Stromal cell of bone marrow (primary cell): ENCODE data around the gene FOXC1.
A peak's percentile ranks its signal among the peaks of the same experiment; 100 is the strongest.

ENCODE experiments used
- DNase-seq: peaks from one replicate; pipeline ENCODE4 v3.0.0-alpha.2; 2012; ENCODE audit warnings: low read depth

FOXC1 gene

DNA sequence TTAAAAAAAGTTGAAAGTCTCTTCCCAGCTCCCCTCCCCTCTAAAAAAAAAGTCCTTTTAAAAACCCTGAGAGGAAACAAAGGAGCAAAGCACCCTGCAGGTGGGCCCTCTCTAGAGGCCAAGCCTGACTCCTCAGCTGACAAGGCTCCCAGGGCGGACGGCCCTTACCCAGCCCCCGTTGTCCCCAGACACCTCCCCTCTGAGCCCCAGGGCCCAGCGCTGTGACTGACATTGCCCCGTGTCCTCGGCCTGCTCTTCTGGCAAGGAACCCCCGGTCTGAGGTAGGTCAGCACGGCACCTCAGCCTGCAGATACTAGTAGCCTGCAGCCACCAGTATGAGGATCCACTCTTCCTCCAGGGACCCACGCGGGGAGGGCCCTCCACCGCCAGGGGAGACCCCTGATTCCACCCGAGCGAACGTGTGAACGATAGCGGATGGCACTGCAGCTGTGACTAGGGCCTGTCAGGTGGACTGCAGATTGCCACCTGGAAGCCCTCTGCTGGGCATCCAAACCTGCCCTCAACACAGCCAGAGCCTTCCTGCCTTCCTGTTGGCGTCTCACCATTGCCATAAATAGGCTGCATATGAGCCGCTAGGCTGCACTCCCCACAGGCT is 34.2 kb downstream of the FOXC1 start:
- no peak for DNase-seq

DNA sequence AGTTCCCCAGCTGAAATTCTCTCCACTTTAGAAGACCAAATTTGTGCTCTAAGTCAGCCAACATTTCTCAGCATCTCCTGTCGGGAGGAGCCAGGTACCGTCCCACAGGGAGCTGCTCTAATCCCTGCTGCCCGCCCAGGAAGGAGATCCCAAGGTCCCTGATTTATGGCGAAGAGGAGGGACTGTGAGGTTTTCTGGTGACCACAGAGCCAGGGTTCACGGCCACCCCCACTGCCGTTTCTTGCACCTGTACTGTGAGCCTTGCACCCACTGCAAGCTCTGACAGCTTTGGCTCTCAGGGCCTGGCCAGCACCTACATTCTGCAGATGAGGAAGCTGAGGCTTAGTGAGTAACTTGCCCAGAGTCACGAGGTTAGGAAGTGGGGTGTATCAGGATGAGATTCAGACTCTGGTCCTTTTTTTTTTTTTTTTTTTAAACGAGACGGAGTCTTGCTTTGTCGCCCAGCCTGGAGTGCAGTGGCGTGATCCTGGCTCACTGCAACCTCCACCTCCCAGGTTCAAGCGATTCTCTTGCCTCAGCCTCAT is 34.9 kb downstream of the FOXC1 start:
- DNase-seq = no peak

DNA sequence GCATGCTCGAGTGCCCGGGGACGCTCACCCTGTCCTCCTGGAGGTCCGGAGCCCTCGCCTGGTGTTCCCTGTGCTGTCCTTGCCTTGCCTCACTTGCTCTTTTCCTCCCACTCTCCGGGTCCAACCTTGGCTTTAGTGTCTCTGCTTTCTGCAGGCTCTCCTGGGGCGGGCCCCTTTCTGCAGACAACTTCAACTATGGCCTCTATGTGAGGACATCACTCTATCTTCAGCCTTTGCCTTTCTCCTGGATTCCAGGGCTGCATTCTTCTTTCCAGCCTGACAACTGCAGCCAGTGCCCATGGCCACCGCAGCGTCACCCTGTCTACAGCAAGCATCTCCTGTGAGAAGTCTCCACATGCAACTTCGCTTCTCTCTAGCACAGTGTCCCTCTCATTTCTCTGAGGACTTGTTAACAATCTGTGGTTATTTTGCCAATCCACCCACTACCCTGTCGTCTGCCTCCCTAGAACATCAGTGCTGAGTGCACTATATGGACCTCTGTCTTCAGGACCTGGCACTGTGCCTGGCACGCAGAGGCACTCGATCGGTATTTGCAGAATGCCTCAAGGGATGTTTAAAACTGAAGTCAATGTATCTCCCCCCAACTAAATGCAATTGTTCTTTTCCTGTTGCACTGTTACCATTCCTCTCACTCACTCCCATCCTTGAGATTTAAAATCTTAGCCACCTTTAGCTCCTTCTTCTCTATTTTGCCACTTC is 35.9 kb downstream of the FOXC1 start:
- no peak for DNase-seq

DNA sequence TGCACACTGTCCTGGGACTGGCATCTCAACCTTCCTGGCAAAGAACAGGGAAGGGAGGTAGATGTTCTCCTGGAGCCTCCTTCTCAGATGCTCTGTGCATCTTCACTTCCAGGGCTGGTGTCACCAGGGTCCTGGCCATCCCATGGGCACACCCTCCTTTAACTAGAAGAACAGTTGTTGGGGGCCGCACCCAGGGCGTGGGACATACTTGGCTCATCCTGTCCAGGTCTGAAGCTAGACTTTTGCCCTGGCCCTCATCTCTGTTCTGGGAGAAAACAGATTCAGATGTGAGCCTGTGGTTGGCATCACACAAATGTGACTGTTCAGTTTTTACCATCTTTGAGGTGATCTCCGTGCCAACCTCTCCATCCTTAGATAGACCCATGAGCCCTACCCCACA is 41.6 kb downstream of the FOXC1 start:
- DNase-seq = no peak

DNA sequence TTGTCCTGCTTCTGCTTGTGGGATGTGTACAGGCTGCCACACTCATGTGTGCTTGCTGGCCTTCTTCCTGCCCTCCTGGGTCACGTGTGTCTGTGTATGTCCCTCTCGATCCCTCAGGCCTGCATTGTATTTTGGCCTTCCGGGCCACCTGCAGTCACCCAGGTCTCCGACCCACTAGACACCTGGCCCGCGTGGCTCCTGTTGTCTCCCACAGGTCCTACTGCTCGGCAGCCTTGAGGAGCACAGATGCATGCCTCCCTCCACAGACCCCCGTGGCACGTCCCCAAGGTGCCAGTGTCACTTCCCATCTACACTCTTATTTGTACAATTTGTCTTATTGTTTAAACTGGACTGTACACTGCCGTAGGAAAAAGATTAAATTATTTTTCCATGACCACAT is 43.1 kb downstream of the FOXC1 start:
- no peak for DNase-seq

DNA sequence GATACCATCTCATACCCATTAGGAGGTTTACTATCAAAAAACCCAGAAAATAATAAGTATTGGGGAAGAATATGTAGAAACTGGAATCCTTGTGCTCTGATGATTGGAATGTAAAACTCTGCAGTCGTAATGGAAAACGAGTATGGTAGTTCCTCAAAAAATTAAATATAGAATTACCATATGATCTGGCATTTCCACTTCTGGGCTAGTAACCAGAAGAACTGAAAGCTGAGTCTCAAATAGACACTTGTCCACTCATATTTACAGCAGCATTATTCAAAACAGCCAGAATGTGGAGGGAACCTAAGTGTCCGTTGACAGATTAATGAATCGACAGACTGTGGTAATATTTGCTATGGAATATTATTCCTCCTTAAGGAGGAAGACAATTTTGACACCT is 44.3 kb downstream of the FOXC1 start:
- no peak for DNase-seq

DNA sequence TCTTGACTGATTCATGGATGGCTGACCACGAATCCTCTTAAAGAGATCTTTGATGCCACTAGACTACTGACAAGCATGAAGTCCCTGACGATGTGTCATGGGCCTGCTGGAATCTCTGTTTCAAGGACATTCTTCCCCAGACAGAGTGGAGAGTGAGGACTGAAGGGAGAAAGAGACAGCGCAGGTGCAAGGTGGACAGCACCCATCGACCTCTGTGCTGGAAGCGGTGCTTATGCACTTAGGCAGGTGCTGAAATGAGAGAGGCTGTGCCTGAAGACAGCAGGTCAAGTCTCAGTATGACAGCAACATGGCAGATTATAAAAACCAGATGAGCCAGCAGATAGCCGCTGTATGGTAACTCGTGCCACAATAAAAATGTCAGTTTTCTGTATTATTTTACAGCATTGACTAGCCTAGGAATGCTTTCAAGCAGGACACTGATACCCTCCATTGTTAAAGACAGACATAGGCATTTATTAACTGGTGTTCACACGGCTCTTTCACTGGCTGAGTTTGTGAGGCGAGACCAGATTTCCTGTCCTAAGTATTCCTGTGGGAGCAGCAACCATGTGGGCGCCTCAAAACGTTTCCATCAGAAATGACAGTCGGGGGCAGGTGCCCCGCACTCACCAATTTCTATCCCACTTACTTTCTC is 47.5 kb downstream of the FOXC1 start:
- DNase-seq = no peak

DNA sequence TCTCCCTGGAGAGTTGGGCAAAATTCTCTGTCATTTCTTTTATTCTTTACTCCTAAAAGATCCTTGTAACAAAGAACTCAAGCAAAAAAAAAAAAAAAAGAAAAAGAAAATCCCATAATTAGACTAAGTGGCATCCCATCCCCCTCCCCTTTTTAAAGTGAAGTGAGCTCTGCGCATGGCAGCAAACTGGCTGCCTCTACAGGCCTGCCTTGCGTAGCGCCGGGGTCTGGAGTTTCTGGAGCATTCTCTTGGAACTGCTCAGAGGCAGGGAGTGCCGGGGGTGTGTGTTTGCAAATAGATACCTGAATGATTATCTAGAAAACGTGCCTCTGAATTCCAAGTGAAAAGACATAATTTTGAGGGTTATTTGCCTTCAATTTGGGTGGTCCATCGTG is 48.1 kb downstream of the FOXC1 start:
- DNase-seq = no peak

DNA sequence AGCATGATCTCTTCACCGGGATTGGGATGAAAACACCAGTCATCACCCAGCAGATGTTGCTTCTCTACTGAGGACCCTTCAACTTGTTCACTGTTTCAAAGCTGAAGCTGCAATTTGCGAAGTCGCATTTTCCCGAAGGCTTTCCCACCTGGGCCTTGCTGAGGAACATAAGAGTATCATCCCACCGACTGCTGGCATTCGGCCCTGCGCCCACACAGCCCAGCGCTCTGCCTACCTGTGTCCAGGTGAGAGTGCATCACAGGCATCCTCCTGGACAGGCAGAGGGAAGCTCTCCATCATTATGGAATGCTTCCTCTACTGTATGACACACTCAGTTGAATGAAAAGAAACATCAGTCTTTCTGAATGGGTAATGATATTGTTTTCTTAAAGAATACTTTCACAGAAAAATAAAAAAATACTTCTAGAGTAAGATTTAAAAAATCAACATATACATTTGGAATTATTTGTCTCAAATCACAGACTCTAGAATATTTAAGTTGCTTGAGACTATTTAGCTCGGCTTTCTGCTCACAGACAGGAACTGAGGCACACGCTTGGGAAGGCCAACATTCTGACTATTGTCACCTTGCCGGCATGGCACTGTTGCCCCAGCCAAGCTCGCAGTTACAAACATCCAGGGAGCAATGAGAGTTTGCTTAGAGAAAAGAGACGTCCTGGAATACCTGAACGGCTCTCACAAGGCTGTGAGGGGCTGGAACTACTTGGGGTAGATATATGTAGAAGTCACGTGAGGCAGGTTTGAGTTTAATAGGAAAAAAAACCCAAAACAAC is 48.7 kb downstream of the FOXC1 start:
- DNase-seq = no peak

DNA sequence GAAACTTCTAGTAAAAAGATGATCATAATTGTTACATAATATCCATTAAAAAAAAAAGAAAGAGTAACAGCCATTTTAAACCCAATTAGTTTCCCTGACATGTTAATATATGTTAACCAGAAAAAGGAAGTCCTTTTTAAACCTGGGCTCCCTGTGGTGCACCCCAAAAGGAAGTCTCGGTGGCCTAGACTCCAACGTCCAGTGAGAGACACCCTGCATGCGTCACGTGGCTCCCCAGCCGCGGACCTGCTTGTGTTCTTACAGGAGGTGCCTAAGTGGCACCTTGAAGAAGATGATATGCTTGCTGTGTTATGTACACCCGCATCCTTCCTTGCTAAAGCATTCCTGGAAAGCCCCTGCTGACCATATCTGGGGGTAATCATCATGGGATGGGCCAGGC is 50.1 kb downstream of the FOXC1 start:
- no peak for DNase-seq

DNA sequence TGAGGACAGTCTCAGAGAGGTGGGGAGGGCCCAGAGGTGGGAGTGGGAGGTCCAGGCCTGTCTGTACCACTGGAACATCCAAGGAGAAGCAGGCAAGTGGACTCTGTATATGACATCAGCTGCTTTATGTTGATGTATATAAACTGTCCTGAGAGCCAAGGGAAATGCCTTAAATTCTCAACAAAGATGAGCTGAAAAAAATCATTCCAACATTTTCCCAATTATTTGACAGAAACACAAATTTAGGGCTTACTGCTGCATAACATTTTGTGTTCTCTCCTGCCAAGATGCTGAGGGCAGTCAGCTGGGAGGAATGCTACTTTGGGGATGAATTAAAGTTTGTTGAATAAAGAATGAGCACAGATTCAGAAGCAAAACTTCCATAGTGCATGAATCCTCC is 52.8 kb downstream of the FOXC1 start:
- DNase-seq = peak; percentile 23
